ENCODE results near the gene NAALADL2. TPM values are rescaled to one million over a fixed set of nuclear protein-coding genes. Genes with fewer than 3 reads are reported as not detected.
"Not testable (repeated sequence)": the region's sequence is repeated elsewhere in the genome, so short reads cannot be mapped to it uniquely, and the experiment has no call there.

NAALADL2 gene
- total RNA-seq, 4 donors from 2014 or later: 0.36 to 9.2 (median 0.63) TPM

- intact Hi-C loops (cut with DNase I; ENCODE audit: low total_unique reads) (no loop called here), in situ Hi-C loops (cut with MboI; ENCODE audit: low sequenced_read_pairs in 4 of 4) (no loop called here)
- Histone ChIP-seq H3K36me3 (no peaks in the 10 kb centered on the region), H3K27ac (no peak overlapping the region), H3K4me1 (no peaks in the 10 kb centered on the region), H3K9me3 (no peaks in the 10 kb centered on the region), H3K27me3 (no peaks in the 10 kb centered on the region), H3K4me3 (no peak overlapping the region)
- DNase-seq: no peak
- no peak for ATAC-seq
- TF ChIP-seq, protein P1, sequence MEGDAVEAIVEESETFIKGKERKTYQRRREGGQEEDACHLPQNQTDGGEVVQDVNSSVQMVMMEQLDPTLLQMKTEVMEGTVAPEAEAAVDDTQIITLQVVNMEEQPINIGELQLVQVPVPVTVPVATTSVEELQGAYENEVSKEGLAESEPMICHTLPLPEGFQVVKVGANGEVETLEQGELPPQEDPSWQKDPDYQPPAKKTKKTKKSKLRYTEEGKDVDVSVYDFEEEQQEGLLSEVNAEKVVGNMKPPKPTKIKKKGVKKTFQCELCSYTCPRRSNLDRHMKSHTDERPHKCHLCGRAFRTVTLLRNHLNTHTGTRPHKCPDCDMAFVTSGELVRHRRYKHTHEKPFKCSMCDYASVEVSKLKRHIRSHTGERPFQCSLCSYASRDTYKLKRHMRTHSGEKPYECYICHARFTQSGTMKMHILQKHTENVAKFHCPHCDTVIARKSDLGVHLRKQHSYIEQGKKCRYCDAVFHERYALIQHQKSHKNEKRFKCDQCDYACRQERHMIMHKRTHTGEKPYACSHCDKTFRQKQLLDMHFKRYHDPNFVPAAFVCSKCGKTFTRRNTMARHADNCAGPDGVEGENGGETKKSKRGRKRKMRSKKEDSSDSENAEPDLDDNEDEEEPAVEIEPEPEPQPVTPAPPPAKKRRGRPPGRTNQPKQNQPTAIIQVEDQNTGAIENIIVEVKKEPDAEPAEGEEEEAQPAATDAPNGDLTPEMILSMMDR (IDR thresholded peaks at IDR 0.05 in 4 of 5, conservative IDR thresholded peaks at IDR 0.05 in 1 of 5): no peak
- no peak for TF ChIP-seq POLR2A (IDR thresholded peaks at IDR 0.05)
Observed at GRCh38 chr3:175798326-175798725, 939.2 kb downstream of the NAALADL2 start.

- Histone ChIP-seq H3K27me3 (no peaks in the 10 kb centered on the region), H3K36me3 (no peaks in the 10 kb centered on the region), H3K4me3 (no peak overlapping the region), H3K4me1 (no peaks in the 10 kb centered on the region), H3K27ac (no peak overlapping the region), H3K9me3 (no peaks in the 10 kb centered on the region)
- TF ChIP-seq, protein P1 (IDR thresholded peaks at IDR 0.05 in 4 of 5, conservative IDR thresholded peaks at IDR 0.05 in 1 of 5): no peak
- TF ChIP-seq POLR2A (IDR thresholded peaks at IDR 0.05): no peak
- in situ Hi-C loops (cut with MboI; ENCODE audit: low sequenced_read_pairs in 4 of 4) (no loop called here), intact Hi-C loops (cut with DNase I; ENCODE audit: low total_unique reads) (no loop called here)
- DNase-seq (no peak), ATAC-seq (no peak)
Observed at GRCh38 chr3:175805825-175806224, 946.7 kb downstream of the NAALADL2 start.

DNA sequence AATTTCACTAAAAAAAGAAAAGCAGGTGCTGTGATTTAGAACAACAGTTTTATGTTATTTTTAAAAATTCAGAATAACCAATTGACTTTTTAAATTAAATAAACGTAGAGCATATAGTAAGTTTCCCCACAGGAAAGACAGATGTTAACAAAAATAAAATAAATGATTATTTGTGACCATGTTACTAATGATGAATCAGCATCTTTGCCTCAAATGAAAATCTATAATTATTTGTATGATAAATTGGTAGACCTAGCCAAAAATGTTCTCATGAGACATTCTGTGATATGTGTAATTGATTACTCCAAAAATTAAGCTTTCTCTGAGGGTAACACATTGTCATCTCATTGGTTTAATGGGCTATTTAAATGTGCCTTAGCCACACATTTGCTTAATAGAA is 948.0 kb downstream of the NAALADL2 start:
- no peaks in the 10 kb centered on the region for H3K9me3 ChIP-seq
- in situ Hi-C loops (cut with MboI; ENCODE audit: low sequenced_read_pairs in 4 of 4) (no loop called here), intact Hi-C loops (cut with DNase I; ENCODE audit: low total_unique reads) (no loop called here)
- ATAC-seq (no peak), DNase-seq (no peak)
- no peaks in the 10 kb centered on the region for H3K4me1 ChIP-seq
- no peak overlapping the region for H3K4me3 ChIP-seq
- no peak overlapping the region for H3K27ac ChIP-seq
- TF ChIP-seq, protein P1 (IDR thresholded peaks at IDR 0.05 in 4 of 5, conservative IDR thresholded peaks at IDR 0.05 in 1 of 5): no peak
- TF ChIP-seq POLR2A (IDR thresholded peaks at IDR 0.05): no peak
- H3K36me3 ChIP-seq: no peaks in the 10 kb centered on the region
- H3K27me3 ChIP-seq: no peaks in the 10 kb centered on the region

GRCh38 chr3:175818811-175819464 is 959.8 kb downstream of the NAALADL2 start:
- ATAC-seq (no peak), DNase-seq (no peak)
- no peaks in the 10 kb centered on the region for H3K4me1 ChIP-seq
- intact Hi-C loops (cut with DNase I; ENCODE audit: low total_unique reads): no loop called here
- no peaks in the 10 kb centered on the region for H3K27me3 ChIP-seq
- in situ Hi-C loops (cut with MboI; ENCODE audit: low sequenced_read_pairs in 4 of 4): no loop called here
- no peaks in the 10 kb centered on the region for H3K9me3 ChIP-seq
- H3K36me3 ChIP-seq: no peaks in the 10 kb centered on the region
- TF ChIP-seq, protein P1 (IDR thresholded peaks at IDR 0.05 in 4 of 5, conservative IDR thresholded peaks at IDR 0.05 in 1 of 5): no peak
- no peak for TF ChIP-seq POLR2A (IDR thresholded peaks at IDR 0.05)
- no peak overlapping the region for H3K27ac ChIP-seq
- no peak overlapping the region for H3K4me3 ChIP-seq

DNA sequence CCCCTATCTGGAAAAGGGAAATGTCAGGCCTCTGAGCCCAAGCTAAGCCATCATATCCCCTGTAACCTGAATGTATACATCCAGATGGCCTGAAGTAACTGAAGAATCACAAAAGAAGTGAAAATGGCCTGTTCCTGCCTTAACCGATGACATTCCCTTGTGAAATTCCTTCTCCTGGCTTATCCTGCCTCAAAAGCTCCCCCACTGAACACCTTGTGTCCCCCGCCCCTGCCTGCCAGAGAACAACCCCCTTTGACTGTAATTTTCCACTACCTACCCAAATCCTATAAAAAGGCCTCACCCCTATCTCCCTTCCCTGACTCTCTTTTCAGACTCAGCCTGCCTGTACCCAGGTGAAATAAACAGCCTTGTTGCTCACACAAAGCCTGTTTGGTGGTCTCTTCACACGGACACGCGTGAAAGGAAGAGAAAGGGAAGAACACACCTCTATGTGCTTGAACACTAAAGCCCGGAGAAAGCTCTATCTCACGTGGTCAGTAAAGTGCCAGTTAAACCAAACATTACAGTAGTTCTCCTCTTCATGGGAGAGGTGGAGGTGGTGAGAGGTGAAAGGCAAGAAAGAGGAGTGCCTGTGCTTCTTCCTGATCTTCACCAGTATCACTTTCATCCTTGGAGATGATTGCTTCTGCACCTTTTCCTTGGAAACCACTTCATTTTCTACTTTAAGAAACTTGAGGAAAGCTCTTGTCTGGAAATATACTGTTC is 963.8 kb downstream of the NAALADL2 start:
- intact Hi-C loops (cut with DNase I; ENCODE audit: low total_unique reads); DNase-seq; H3K4me1 ChIP-seq; H3K27me3 ChIP-seq; ATAC-seq; H3K4me3 ChIP-seq; in situ Hi-C loops (cut with MboI; ENCODE audit: low sequenced_read_pairs in 4 of 4); H3K27ac ChIP-seq; H3K9me3 ChIP-seq; H3K36me3 ChIP-seq: not testable (repeated sequence)

- ATAC-seq; H3K4me3 ChIP-seq; DNase-seq; H3K4me1 ChIP-seq; intact Hi-C loops (cut with DNase I; ENCODE audit: low total_unique reads); in situ Hi-C loops (cut with MboI; ENCODE audit: low sequenced_read_pairs in 4 of 4); H3K27ac ChIP-seq; H3K36me3 ChIP-seq; H3K9me3 ChIP-seq; H3K27me3 ChIP-seq: not testable (repeated sequence)
Observed at GRCh38 chr3:175825016-175825580, 966.0 kb downstream of the NAALADL2 start.

All from gastrocnemius medialis (tissue), 4 donors.